ENCODE measurements around the gene FCER2. TPM values are rescaled to one million over a fixed set of nuclear protein-coding genes. Genes with fewer than 3 reads are reported as not detected.

The FCER2 gene
- polyA plus RNA-seq, 4 donors, result 0.15 to 0.29 (median 0.17) TPM; not detected in 1

GRCh38 chr19:7679771-7680605 is 21.9 kb downstream of the FCER2 start:
- no peak for DNase-seq (ENCODE audit: low read depth in 4 of 4, low spot score in 3 of 4)

DNA sequence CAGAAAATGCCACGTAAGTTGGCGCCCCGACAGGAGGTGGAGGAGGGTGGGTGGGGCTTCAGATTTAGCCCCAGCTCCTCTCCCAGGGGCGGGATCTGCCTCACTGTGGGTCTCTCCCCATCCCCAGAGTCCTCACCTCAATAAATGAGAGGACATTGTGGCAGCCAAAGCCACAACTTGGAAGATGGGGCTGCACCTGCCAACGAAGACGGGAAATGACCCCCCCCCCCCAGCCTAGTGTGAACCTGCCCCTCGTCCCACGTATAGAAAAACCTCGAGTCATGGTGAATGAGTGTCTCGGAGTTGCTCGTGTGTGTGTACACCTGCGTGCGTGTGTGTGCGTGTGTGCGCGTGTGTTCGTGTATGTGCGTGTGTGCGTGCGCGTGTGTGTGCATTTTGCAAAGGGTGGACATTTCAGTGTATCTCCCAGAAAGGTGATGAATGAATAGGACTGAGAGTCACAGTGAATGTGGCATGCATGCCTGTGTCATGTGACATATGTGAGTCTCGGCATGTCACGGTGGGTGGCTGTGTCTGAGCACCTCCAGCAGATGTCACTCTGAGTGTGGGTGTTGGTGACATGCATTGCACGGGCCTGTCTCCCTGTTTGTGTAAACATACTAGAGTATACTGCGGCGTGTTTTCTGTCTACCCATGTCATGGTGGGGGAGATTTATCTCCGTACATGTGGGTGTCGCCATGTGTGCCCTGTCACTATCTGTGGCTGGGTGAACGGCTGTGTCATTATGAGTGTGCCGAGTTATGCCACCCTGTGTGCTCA is 22.8 kb downstream of the FCER2 start:
- no peak for DNase-seq (ENCODE audit: low read depth in 4 of 4, low spot score in 3 of 4)

DNA sequence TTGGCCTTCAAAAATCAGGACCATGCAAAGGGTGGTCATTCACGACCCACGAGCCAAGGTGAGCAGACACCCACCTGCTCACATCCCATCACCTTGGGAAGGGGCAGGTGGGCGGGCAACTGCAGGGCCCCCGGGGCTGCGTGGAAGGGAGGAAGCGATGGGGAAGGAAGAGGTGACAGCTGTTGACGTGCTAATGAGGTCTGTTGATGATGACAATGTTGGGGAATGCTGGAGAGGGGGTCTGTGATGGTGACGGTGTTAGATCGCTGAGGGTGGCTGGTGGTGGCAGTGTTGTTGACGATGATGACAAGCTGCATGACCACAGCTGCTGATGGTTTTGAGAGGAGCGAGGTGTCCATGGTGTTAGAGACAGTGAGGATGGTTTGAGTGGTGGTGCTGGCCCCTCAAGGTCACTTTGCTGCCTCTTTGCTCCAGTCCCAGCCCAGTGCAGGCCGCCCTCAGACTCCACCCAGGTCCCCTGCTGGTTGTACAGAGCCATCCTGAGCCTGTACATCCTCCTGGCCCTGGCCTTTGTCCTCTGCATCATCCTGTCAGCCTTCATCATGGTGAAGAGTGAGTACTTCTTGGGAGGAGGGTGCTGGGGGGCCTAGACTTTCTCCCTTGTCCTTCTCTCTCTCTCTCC is 24.1 kb downstream of the FCER2 start:
- no peak for DNase-seq (ENCODE audit: low read depth in 4 of 4, low spot score in 3 of 4)

- no peak for DNase-seq (ENCODE audit: low read depth in 4 of 4, low spot score in 3 of 4)
Measured at GRCh38 chr19:7676854-7677253, 25.1 kb downstream of the FCER2 start, which contains the start of gene MCEMP1. MCEMP1 (plus strand) TSS chr19:7677090; CDS start chr19:7677121, 31 bp downstream.

DNA sequence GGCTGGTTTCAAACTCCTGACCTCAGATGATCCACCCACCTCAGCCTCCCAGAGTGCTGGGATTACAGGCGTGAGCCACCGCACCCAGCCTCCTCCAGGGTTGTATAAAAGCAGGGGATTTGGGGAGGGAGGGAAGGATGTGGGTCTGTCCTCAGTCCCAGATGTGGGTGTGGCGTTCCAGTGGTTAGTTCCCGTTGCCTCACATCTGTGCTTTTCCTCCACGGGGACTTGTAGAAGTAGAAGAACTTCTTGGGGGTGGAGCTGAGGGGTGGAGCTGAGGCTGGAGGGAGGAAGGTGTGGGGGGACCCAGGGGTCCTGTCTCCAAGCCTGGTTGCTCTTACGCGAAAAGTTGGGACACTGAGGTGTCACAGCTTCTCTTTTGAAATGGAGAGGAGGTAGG is 25.6 kb downstream of the FCER2 start:
- DNase-seq (ENCODE audit: low read depth in 4 of 4, low spot score in 3 of 4), result no peak

- DNase-seq (ENCODE audit: low read depth in 4 of 4, low spot score in 3 of 4), result no peak
Measured at GRCh38 chr19:7674010-7675005, 27.6 kb downstream of the FCER2 start.

GRCh38 chr19:7672522-7672921 is 29.4 kb downstream of the FCER2 start:
- no peak for DNase-seq (ENCODE audit: low read depth in 4 of 4, low spot score in 3 of 4)

DNA sequence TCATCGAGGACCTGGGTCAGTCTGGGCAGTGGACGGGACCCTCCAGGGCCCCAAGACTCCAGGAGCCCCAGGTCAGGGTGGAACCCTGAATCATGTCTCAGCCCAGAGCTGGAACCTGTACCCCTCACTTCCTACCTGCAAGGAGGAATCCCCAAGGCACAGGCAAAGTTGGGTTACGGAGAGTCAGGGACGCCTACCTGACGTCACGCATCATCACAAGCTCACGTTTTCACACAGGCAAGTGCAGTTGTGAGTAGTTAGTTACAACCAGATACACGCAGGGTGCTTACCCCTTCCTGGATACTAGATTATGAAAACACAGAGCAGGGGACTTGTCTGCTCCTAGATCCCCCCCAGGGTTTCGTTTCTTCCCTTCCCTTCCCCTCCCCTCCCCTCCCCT is 31.1 kb downstream of the FCER2 start:
- no peak for DNase-seq (ENCODE audit: low read depth in 4 of 4, low spot score in 3 of 4)

DNA sequence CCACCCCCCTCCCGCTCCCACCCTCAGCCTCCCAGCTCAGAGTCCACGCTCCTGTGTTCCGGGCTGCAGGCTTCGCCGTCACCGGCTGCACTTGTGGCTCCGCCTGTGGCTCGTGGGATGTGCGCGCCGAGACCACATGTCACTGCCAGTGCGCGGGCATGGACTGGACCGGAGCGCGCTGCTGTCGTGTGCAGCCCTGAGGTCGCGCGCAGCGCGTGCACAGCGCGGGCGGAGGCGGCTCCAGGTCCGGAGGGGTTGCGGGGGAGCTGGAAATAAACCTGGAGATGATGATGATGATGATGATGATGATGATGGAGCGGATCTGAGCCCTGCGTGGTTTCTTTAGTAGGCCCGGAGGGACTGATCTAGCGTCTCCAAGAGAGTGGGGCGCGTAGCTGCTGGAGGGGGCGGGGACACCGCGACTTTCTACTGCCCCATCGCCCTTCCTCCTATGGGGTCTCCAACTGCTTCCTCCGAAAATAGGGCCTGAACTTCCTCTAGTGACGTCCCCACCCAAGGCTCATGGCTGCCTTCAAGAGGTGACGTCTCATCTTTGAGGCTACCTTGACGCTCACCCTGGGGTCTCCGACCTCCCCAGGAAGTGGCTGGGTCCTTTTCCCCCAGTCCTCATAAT is 31.7 kb downstream of the FCER2 start:
- no peak for DNase-seq (ENCODE audit: low read depth in 4 of 4, low spot score in 3 of 4)

DNA sequence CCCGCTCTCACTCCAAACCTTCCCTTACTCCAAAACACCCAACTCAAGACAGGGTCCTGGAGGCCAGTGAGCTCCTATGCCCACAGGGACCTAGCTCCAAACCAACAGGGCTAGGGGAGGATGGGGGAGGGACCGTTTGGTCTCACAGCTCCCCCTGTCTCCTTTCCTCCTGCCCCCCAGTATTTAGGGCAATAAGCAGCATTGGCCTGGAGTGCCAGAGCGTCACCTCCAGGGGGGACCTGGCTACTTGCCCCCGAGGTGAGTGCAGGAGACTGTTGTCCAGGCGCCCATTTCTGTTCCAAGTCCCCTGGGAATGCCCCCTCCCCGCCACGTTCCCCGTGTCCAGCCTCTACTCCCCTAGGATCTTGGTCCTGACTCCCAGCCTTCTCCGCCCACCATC is 32.3 kb downstream of the FCER2 start:
- no peak for DNase-seq (ENCODE audit: low read depth in 4 of 4, low spot score in 3 of 4)

GRCh38 chr19:7668842-7669241 is 33.1 kb downstream of the FCER2 start, which contains the start of gene RETN:
RETN (plus strand) TSS chr19:7669049; CDS start chr19:7669327, 278 bp downstream.
- DNase-seq (ENCODE audit: low read depth in 4 of 4, low spot score in 3 of 4), result no peak

GRCh38 chr19:7665076-7665475 is 36.9 kb downstream of the FCER2 start:
- no peak for DNase-seq (ENCODE audit: low read depth in 4 of 4, low spot score in 3 of 4)

- no peak for DNase-seq (ENCODE audit: low read depth in 4 of 4, low spot score in 3 of 4)
Measured at GRCh38 chr19:7663706-7664105, 38.2 kb downstream of the FCER2 start.

DNA sequence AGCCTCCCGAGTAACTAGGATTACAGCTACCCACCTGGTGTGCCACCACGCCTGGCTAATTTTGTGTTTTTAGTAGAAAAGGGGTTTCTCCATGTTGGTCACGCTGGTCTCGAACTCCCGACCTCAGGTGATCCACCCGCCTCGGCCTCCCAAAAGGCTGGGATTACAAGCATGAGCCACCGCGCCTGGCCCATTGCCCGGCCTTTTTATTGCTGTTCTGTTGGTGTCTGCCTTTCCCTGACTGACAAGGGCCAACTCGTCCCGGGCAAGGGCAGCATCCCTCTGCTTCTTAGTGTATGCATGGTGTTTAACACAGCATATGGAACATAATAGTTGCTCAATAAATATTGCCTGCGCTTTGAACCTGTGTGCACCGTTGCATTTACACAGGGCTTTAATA is 39.3 kb downstream of the FCER2 start:
- no peak for DNase-seq (ENCODE audit: low read depth in 4 of 4, low spot score in 3 of 4)

DNA sequence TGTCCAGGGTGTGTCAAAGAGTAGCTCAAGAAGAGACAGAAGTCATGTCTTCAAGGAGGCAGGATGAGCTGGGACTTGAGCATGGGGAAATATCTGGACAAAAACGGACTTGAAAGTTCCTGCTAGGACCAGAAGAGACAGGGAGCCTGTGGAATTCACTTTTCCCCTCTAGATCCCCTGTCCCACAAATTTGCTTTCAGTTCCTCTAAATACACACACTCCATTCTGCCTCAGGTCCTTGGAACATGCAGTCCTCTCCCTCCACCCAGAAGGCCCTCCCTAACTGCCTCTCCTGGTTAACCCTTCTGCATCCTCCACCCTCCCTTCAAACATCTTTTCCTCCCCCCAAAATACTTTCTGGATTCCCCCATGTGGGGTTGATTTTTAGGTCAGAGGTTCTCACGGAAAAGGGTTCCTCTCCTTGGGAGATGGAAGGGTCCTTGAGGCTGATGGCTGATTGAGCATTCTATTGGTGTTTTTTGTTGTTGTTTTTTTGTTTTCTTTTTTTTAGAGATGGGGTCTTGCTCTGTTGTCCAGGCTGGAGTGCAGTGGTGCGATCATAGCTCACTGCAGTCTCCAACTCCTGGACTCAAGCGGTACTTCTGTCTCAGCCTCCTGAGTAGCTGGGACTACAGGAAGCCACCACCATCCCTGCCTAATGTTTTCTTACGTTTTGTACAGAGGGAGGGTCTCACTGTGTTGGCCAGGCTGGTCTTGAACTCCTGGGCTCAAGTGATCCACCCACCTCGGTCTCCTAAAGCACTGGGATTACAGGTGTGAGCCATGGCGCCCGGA is 40.0 kb downstream of the FCER2 start:
- no peak for DNase-seq (ENCODE audit: low read depth in 4 of 4, low spot score in 3 of 4)

DNA sequence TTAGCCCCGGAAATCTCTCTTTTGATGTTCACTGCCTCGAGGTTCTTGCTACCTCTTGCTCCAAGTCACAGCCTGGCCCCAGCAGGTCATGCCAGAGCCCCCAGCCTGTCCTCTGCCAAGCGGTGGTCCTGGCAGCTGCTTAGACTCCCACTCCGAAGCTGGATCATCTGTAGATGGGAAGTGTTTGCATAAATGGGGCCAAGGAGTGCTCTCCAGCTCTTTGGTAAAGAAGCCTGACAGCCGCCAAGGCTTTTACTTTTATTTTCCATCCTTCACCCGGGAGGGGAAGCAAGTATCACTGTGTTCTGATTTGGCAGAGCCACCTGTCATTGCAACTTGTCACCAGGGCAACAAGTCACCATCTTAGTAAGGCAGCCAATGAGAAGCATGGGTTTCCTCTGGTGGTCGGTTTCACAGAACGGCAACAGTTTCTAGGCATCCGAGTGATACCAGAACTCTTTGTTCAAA is 43.7 kb downstream of the FCER2 start:
- no peak for DNase-seq (ENCODE audit: low read depth in 4 of 4, low spot score in 3 of 4)

DNA sequence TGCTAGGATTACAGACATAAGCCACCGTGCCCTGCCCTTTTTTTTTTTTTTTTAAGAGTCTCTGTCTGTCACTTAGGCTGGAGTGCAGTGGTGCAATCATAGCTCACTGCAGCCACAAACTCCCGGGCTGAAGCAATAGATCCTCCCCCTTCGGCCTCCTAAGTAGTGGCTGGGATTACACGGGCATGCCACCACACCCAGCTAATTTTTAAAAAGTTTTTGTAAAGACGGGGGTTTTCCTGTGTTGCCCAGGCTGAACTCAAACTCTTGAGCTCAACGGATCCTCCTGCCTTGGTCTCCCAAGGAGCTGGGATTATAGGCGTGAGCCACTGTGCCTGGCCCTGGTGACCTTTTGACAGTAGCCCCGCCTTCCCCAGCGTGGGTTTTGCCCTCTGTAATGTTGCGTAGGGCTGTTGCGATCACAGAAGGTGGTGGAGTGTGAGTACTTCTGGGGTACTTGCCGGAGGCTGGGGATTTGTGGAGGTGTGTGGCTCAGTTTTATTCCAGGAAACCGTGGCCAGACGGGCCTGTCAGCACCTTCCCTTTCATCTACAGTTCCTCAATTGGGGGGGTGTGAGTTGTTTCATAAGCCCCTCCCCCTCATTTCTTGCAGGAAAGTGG is 44.7 kb downstream of the FCER2 start:
- DNase-seq (ENCODE audit: low read depth in 4 of 4, low spot score in 3 of 4), result no peak

- DNase-seq (ENCODE audit: low read depth in 4 of 4, low spot score in 3 of 4), result no peak
Measured at GRCh38 chr19:7655581-7655980, 46.4 kb downstream of the FCER2 start.
